Vagina (tissue), 2 donors: ENCODE results near the gene SCLT1. TPM values are rescaled to one million over a fixed set of nuclear protein-coding genes. Genes with fewer than 3 reads are reported as not detected.

Source experiments
- DNase-seq, 2 donors: peaks; one replicate each; pipeline ENCODE4 v3.0.0-alpha.2; 2017; ENCODE audit errors: extremely low spot score in 2 of 2
- H3K27ac ChIP-seq: fragments of 200-600 bp; sonication (generic); one replicate; pipeline ENCODE4 v1.5.1; 2019
- H3K27me3 ChIP-seq: fragments of 200-600 bp; sonication (generic); one replicate; pipeline ENCODE4 v1.5.1; 2019
- H3K36me3 ChIP-seq, 2 donors: fragments of 200-600 bp; sonication (generic); one replicate each; pipeline ENCODE4 v1.5.1; 2017 to 2019
- H3K4me1 ChIP-seq: fragments of 200-600 bp; sonication (generic); one replicate; pipeline ENCODE4 v1.5.1; 2019
- H3K4me3 ChIP-seq, 2 donors: fragments of 200-600 bp; sonication (generic); 1 replicate in 1 of 2; 2 replicates in 1 of 2; pipeline ENCODE4 v1.5.1; 2016 to 2019
- H3K9me3 ChIP-seq: fragments of 200-600 bp; sonication (generic); one replicate; pipeline ENCODE4 v1.5.1; 2019
- CTCF ChIP-seq, 3 experiments: fragments of 450-650 bp in 2 of 3; fragments of 200-600 bp in 1 of 3; sonication (generic) in 1 of 3; IDR thresholded peaks; one replicate each; pipeline ENCODE4 v1.5.1; 2017 to 2019; ENCODE audit warnings: antibody characterized with exemption in 3 of 3, mild to moderate bottlenecking in 2 of 3, moderate library complexity in 2 of 3
- POLR2A ChIP-seq, 2 donors: fragments of 450-650 bp; IDR thresholded peaks; one replicate each; pipeline ENCODE4 v1.6.1; 2017; ENCODE audit warnings: antibody characterized with exemption in 2 of 2, mild to moderate bottlenecking in 2 of 2, moderate library complexity in 2 of 2
- POLR2AphosphoS5 ChIP-seq, 2 donors: sonication (generic); formaldehyde crosslinking; IDR thresholded peaks; one replicate each; pipeline ENCODE4 v1.9.0; 2017; ENCODE audit warnings: antibody characterized with exemption in 2 of 2, mild to moderate bottlenecking in 2 of 2, low read depth in 1 of 2; ENCODE audit not compliant: insufficient read depth in 1 of 2
- intact Hi-C: fragments of 100-400 bp; cut with DNase I; formaldehyde crosslinking; loops from one replicate; pipeline ENCODE4 v1.15.1; 2023
- total RNA-seq: library from RNA; depleted of rRNA; stranded (reverse); fragments of >200 nt; gene quantifications from one replicate; pipeline ENCODE4 v1.2.3, GENCODE V29; 2016

The SCLT1 gene
- total RNA-seq, 1 donor from 2014 or later = 18.9 TPM

GRCh38 chr4:128906581-128906980 lies 186.8 kb downstream of the SCLT1 start:
- Histone ChIP-seq H3K27me3 (no peaks in the 10 kb centered on the region), H3K27ac (no peak overlapping the region), H3K4me3 (no peak overlapping the region), H3K4me1 (no peaks in the 10 kb centered on the region), H3K36me3 (no peaks in the 10 kb centered on the region), H3K9me3 (no peaks in the 10 kb centered on the region)
- no peak for DNase-seq
- TF ChIP-seq POLR2AphosphoS5 (IDR thresholded peaks at IDR 0.05; ENCODE audit: insufficient read depth in 1 of 2, low read depth in 1 of 2) (no peak), CTCF (IDR thresholded peaks at IDR 0.05) (no peak), POLR2A (IDR thresholded peaks at IDR 0.05) (no peak)
- intact Hi-C loops = no loop called here

GRCh38 chr4:128904821-128905220 lies 188.5 kb downstream of the SCLT1 start:
- no peak for TF ChIP-seq POLR2AphosphoS5 (IDR thresholded peaks at IDR 0.05; ENCODE audit: insufficient read depth in 1 of 2, low read depth in 1 of 2)
- TF ChIP-seq CTCF (IDR thresholded peaks at IDR 0.05) = no peak
- no peak for TF ChIP-seq POLR2A (IDR thresholded peaks at IDR 0.05)

GRCh38 chr4:128880662-128881061 lies 212.7 kb downstream of the SCLT1 start:
- Histone ChIP-seq H3K9me3 (no peaks in the 10 kb centered on the region), H3K4me3 (no peak overlapping the region), H3K27ac (no peak overlapping the region), H3K4me1 (no peaks in the 10 kb centered on the region), H3K36me3 (no peaks in the 10 kb centered on the region), H3K27me3 (no peaks in the 10 kb centered on the region)
- DNase-seq = no peak
- intact Hi-C loops = no loop called here
- TF ChIP-seq CTCF (IDR thresholded peaks at IDR 0.05) = no peak

More at GRCh38 chr4:128904821-128905220, 188.5 kb downstream of the SCLT1 start:
- no peaks in the 10 kb centered on the region for H3K27me3 ChIP-seq
- no peaks in the 10 kb centered on the region for H3K4me1 ChIP-seq
- H3K27ac ChIP-seq = no peak overlapping the region
- H3K4me3 ChIP-seq = no peak overlapping the region
- no peaks in the 10 kb centered on the region for H3K9me3 ChIP-seq
- no peaks in the 10 kb centered on the region for H3K36me3 ChIP-seq
- no peak for DNase-seq
- intact Hi-C loops = no loop called here

GRCh38 chr4:128879971-128880370 lies 213.4 kb downstream of the SCLT1 start:
- intact Hi-C loops = no loop called here
- no peaks in the 10 kb centered on the region for H3K36me3 ChIP-seq
- H3K27me3 ChIP-seq = no peaks in the 10 kb centered on the region
- no peak for TF ChIP-seq POLR2AphosphoS5 (IDR thresholded peaks at IDR 0.05; ENCODE audit: insufficient read depth in 1 of 2, low read depth in 1 of 2)
- no peak for TF ChIP-seq CTCF (IDR thresholded peaks at IDR 0.05)
- TF ChIP-seq POLR2A (IDR thresholded peaks at IDR 0.05) = no peak
- H3K9me3 ChIP-seq = no peaks in the 10 kb centered on the region
- no peak overlapping the region for H3K27ac ChIP-seq
- H3K4me3 ChIP-seq = no peak overlapping the region
- no peaks in the 10 kb centered on the region for H3K4me1 ChIP-seq
- DNase-seq = no peak

- H3K27me3 ChIP-seq = no peaks in the 10 kb centered on the region
- no peak for TF ChIP-seq CTCF (IDR thresholded peaks at IDR 0.05)
- no peak overlapping the region for H3K27ac ChIP-seq
- no peak for DNase-seq
- intact Hi-C loops = no loop called here
- no peaks in the 10 kb centered on the region for H3K4me1 ChIP-seq
- no peaks in the 10 kb centered on the region for H3K9me3 ChIP-seq
- H3K36me3 ChIP-seq = no peaks in the 10 kb centered on the region
- no peak overlapping the region for H3K4me3 ChIP-seq
These were observed 214.1 kb downstream of the SCLT1 start for GRCh38 chr4:128879283-128879682.
